GM18868 (cell line): ENCODE results near the gene ADAMTS8.

ENCODE experiments used
- ATAC-seq: cut with Tn5 transposase; IDR thresholded peaks from one replicate; pipeline ENCODE4 v1.9.1; 2021; ENCODE audit warnings: mild to moderate bottlenecking, moderate library complexity; ENCODE audit not compliant: unreplicated experiment

The ADAMTS8 gene, protein sequence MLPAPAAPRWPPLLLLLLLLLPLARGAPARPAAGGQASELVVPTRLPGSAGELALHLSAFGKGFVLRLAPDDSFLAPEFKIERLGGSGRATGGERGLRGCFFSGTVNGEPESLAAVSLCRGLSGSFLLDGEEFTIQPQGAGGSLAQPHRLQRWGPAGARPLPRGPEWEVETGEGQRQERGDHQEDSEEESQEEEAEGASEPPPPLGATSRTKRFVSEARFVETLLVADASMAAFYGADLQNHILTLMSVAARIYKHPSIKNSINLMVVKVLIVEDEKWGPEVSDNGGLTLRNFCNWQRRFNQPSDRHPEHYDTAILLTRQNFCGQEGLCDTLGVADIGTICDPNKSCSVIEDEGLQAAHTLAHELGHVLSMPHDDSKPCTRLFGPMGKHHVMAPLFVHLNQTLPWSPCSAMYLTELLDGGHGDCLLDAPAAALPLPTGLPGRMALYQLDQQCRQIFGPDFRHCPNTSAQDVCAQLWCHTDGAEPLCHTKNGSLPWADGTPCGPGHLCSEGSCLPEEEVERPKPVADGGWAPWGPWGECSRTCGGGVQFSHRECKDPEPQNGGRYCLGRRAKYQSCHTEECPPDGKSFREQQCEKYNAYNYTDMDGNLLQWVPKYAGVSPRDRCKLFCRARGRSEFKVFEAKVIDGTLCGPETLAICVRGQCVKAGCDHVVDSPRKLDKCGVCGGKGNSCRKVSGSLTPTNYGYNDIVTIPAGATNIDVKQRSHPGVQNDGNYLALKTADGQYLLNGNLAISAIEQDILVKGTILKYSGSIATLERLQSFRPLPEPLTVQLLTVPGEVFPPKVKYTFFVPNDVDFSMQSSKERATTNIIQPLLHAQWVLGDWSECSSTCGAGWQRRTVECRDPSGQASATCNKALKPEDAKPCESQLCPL

GRCh38 chr11:130428316-130429119, at the start of gene ADAMTS8:
Gene ADAMTS8, minus strand, starts transcription at chr11:130428609. Its CDS starts 323 bp downstream, at chr11:130428286.
- ATAC-seq: no peak

DNA sequence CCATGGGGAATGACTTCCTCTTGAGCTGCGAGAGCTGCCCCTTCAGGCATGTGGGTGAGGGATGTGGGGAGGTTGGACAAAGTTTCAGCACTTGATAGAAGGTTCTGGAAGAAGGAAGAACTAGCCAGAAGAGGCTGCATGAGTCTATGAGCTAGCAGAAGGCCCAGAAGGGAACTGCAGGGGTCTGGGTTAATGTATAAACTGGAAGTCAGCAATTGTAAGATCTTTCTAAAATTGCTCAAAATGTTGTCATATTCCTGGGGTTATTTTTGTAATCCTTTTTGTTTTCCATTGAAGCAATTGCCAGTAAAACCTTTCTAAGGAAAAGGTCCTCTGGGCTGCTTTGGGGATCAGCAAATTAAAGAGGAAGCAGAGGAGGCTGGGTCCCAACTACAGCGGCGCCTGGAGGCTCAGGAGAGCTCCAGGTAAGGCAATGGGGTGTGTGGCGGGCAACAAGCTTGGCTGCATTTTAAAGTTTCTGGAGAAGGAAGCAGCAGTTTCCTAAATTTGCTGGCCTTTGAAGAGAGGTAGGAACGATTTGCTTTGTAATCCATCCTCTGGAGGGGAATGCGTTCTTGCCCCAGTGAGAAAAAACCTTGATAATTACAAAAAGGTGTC, 49.3 kb upstream of the ADAMTS8 start:
- ATAC-seq: no peak

DNA sequence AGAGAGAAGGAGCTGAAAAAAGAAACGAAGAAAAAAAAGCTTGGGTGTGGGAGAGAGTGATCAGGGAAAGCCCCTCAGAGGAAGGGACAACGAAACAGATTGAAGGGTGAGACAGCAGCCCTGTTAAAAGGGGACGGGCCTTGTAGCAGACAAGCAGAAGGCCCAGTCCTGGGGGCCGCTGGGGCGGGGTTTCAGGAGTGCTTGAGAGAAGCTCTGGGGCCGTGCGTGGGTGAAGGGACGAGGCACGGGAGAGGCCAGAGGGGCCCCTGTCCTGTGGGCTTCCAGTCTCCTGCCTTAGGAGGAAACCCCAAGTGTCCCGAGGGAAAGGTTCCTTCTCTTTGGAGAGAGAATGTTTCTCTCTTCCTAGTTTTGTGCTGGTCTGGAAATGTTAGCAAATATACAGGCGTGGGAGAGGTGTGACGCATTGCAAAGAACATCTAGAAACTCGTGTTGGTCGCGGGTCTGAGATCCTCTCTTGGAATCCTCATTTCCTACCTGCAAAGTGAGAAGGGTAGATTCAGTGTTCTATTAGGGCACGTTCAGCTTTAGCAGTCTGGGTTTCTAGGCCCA, 48.6 kb upstream of the ADAMTS8 start:
- ATAC-seq: no peak

DNA sequence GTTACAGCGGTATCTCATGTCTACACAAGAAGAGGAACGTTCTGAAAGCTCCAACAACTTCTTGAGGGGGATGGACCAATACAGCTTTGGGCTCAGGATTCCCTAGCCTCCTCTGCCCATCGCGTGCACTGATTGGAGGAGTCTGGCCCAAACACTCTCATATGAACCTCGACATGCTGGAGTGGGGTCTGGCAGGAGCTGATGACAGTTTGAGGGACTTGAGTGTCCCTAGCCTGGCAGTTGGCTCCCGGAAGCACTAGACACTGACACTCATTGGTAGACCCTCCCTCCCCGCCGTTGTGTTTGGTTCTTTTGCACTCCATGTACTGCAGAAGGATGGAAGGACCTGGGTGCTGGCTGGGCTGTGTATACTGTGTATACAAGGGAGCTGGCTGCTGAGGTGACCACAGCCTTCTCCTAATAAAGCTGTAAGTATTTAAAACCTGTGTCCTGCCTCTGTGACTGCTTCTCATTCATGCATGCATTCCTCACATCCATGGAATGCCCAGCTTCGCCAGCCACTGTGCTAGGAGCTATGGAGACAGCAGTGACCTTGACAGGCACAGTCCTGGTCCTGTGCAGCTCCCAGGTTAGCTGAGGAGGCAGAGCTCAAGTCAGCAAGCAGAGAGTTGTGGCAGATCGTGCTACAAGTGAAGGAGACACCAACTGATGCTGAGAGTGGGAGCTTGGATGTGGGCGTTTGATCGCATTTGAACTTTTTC, 48.0 kb upstream of the ADAMTS8 start:
- ATAC-seq: no peak

- ATAC-seq: no peak
Observed at GRCh38 chr11:130475426-130476053, 47.1 kb upstream of the ADAMTS8 start.

DNA sequence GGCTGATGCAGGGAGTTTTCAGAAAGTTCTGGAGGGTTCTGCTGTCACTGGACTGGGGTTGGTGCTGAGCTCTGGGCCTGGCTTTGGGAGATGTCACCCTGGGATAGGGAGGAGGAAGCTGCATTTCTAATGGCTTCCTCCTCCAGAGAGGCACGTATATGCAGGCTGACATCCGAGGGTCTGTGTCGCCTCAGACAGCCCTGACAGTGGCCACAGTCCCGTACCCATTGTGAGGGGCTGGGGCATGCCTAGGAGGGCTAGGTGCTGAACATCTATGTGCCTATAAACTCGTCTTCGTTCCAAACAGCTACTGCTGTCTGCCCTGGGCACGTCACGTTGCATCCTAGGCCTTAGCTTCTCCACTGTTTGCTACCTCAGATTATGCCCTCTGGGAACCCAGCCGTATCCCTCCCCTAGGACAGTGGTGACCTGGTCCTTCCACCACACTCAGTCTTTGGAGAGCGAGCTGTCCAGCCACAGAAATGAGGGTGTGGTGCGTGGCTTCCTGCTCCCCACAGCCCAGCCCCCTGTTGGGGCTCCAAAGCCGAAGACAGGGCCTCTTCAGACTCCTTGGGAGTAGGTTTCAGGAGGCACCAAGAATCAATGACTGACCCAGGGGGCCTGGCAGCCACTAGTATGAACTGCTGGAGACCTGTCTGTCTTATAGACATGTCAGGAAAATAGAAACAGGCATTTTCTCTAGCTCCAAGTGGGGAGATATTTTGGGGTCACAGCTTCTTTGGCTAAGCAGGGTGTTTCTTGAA, 46.4 kb upstream of the ADAMTS8 start:
- ATAC-seq: no peak

DNA sequence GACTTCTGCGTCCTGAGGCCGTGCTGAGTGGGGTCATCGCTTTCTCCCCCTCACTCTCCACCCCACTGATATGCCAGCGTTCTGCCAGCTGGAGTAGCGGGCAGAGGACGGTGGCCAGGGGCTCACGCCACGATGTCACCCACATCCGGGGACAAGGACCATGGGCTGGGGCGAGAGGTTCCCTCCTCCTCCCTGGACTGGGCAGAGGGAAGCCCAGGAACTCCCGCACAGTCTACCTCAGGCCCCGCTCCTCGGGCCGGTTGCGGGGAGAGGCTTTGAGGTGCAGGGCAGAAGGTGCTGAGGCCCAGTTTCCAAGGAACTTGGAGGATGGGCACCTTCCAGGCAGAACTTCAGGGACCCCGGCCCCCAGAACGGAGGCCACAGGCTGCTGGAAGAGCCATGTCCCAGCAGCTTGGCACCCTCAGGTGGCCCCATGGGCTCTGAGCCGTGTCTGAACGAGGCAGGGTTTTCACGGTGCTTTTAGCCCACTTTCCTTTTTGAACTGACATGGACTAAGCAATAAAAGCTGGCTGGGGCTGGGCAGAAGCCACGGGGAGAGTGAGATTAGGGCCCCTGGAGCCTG, 45.5 kb upstream of the ADAMTS8 start:
- no peak for ATAC-seq

GRCh38 chr11:130473056-130473794, 44.8 kb upstream of the ADAMTS8 start:
- ATAC-seq: no peak

DNA sequence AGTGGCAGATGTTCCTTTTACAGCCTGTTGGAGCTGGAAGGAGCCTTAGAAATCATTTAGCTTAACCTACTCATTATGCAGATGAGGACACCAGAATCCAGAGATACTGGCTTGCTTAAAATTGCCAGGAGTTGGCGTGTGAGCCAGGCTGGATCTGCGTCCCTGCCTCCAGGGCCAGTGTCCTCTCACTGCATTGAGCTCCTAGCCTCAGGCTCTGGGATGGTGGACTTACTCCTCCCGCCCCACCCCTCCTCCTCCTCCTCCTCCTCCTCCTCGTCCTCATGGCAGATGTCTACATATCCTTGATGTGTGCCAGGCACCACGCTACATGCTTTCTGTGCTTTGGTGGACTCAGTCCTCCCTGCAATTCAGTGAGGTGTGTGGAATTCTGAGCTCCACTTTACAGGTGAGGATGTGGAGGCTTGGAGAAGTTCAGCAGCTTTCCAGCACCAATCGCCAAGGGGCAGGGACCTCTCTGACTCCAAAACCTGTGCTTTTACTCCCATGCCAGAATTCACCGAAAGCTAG, 44.1 kb upstream of the ADAMTS8 start:
- ATAC-seq: no peak

- ATAC-seq: no peak
Observed at GRCh38 chr11:130471731-130472433, 43.5 kb upstream of the ADAMTS8 start.

DNA sequence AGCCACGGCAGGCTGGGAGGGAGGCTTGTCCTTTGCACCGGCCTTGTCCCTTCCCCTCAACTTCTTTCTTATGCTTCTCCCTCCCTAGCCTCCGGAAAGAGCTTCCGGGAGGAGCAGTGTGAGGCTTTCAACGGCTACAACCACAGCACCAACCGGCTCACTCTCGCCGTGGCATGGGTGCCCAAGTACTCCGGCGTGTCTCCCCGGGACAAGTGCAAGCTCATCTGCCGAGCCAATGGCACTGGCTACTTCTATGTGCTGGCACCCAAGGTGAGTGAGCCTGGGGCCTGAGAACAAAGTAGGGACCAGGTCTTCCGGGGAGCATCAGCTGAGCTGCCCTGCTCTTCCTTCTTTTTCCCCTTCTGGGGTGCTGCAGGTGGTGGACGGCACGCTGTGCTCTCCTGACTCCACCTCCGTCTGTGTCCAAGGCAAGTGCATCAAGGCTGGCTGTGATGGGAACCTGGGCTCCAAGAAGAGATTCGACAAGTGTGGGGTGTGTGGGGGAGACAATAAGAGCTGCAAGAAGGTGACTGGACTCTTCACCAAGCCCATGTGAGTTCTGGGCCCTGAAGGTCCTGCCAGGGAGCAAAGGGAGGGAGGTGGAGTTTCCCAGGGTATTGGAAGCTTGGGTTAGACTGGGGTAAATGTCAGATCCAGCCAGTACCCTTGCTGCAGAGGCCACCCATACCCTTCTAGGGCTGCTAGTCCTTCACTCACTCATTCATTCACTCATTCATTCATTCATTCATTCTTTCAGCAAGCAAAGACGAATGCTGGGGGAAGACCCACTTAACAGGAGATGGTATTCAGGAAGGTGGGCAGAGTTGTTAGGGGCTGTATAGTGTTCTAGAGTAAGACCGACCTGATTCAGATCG, 42.7 kb upstream of the ADAMTS8 start:
- no peak for ATAC-seq

DNA sequence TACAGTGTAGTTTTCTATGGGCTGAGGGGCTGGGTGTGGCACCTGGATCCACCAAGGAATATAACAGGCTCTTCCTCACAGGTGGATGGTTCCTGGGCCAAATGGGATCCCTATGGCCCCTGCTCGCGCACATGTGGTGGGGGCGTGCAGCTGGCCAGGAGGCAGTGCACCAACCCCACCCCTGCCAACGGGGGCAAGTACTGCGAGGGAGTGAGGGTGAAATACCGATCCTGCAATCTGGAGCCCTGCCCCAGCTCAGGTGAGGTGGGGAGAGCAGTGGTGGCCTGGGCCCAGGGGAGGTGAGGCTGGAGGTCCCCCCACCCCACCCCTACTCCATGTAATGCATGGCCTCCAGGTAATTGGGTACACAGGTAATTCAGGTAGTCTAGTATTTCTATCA, 40.8 kb upstream of the ADAMTS8 start:
- no peak for ATAC-seq

DNA sequence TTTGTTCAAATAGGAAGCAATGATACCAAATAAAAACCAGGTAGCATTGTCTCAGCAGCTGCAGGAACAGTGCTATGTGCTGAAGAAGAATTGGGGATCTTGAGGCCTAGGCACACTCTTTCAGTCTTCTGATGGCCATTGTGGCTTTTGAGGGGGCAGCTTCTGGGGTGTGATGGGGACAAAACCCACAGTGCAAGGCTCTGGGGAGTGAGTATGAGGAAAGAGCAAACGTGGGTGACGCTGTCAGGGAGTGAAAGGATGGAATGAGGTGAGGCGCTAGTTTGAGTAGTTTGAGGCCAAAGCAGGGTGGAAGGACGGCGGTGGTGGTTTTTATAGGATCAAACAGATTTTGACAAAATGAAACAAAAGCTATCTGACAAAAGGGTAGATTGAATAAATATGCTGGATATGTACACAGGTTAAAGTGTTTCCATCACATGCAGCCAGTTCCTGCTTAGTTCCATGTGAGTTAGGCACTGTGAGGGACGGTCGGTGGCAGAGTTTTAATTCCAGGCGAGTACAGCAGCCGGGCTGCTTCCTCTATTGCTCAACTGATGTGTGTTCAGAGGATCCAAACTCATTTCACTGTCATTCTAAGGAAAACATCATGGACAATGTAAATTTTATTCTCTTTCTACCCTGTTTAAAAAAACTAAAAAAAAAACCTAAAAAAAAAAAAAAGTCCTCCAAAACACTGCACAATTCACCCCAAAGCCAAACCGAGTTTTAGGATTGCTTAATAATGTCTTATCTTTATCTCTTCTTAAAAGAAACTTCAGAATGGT, 38.9 kb upstream of the ADAMTS8 start:
- no peak for ATAC-seq

- ATAC-seq: no peak
Observed at GRCh38 chr11:130465263-130465662, 36.9 kb upstream of the ADAMTS8 start.

DNA sequence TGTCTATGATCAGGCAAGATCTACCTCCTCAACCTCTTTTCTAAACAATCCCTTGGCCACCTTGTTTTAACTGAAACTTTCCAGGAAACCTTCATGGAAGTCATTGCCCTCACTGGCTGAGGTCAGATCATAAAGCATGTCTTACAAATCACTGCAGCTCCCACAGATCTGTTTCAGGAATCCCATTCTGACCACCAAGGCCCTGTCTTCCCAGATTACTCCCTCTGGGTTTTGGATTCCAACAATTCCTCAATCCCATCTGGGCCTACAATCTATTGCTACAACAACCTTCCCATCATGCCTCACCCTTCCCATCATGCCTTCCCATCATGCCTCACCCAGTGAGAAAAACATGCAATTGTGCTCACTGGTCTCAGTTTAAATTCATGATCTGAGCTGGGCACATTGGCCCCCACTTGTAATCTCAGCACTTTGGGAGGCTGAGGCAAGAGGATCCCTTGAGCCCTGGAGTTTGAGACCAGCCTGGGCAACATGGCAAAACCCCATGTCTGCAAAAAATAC, 35.9 kb upstream of the ADAMTS8 start:
- ATAC-seq: no peak
